ENCODE measurements around the gene ANKFY1. TPM values are rescaled to one million over a fixed set of nuclear protein-coding genes. Genes with fewer than 3 reads are reported as not detected.

ANKFY1 gene
- total RNA-seq, 1 experiment from 2014 or later = 46.8 TPM

DNA sequence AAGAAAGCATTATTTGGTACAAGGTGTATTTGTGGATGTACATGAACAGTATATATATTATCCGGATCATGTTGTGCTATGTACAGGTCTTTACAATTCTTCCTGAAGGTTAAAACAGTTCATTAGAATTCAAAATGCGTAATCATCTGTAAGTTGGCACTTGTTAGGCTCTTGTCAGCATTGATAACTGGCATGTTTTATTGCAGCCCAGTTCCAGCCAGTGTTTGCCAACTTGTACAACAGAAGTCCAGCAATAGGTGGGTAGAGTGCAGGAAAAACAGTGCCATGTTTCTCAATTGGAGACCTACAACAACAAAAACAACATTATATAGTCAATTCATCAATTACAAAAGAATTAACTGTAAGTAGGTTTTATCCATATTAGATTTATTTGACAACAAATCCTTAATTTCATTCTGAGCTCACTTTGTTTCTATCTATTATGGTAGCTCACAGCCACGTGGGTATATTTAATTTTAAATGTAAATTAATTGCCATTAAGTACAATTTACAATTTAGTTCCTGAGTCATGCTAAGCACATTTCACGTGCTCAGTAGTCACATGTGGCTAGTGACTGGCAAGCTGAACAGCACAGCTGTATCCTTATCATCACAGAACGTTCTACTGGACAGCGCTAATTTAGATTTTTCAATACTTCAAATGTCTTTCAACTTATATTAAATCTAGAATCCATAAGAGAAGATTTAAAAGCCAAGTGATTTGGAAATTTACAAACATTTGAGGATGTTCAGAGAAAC is 8.6 kb upstream of the ANKFY1 start (continued):
- TF ChIP-seq, protein P1, sequence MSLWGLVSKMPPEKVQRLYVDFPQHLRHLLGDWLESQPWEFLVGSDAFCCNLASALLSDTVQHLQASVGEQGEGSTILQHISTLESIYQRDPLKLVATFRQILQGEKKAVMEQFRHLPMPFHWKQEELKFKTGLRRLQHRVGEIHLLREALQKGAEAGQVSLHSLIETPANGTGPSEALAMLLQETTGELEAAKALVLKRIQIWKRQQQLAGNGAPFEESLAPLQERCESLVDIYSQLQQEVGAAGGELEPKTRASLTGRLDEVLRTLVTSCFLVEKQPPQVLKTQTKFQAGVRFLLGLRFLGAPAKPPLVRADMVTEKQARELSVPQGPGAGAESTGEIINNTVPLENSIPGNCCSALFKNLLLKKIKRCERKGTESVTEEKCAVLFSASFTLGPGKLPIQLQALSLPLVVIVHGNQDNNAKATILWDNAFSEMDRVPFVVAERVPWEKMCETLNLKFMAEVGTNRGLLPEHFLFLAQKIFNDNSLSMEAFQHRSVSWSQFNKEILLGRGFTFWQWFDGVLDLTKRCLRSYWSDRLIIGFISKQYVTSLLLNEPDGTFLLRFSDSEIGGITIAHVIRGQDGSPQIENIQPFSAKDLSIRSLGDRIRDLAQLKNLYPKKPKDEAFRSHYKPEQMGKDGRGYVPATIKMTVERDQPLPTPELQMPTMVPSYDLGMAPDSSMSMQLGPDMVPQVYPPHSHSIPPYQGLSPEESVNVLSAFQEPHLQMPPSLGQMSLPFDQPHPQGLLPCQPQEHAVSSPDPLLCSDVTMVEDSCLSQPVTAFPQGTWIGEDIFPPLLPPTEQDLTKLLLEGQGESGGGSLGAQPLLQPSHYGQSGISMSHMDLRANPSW (CRISPR knock-in tag; conservative IDR thresholded peaks at IDR 0.05; ENCODE audit: low read depth) = no peak
- TF ChIP-seq, protein P2, sequence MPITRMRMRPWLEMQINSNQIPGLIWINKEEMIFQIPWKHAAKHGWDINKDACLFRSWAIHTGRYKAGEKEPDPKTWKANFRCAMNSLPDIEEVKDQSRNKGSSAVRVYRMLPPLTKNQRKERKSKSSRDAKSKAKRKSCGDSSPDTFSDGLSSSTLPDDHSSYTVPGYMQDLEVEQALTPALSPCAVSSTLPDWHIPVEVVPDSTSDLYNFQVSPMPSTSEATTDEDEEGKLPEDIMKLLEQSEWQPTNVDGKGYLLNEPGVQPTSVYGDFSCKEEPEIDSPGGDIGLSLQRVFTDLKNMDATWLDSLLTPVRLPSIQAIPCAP (CRISPR knock-in tag; IDR thresholded peaks at IDR 0.05) = no peak
- TF ChIP-seq, protein P3, sequence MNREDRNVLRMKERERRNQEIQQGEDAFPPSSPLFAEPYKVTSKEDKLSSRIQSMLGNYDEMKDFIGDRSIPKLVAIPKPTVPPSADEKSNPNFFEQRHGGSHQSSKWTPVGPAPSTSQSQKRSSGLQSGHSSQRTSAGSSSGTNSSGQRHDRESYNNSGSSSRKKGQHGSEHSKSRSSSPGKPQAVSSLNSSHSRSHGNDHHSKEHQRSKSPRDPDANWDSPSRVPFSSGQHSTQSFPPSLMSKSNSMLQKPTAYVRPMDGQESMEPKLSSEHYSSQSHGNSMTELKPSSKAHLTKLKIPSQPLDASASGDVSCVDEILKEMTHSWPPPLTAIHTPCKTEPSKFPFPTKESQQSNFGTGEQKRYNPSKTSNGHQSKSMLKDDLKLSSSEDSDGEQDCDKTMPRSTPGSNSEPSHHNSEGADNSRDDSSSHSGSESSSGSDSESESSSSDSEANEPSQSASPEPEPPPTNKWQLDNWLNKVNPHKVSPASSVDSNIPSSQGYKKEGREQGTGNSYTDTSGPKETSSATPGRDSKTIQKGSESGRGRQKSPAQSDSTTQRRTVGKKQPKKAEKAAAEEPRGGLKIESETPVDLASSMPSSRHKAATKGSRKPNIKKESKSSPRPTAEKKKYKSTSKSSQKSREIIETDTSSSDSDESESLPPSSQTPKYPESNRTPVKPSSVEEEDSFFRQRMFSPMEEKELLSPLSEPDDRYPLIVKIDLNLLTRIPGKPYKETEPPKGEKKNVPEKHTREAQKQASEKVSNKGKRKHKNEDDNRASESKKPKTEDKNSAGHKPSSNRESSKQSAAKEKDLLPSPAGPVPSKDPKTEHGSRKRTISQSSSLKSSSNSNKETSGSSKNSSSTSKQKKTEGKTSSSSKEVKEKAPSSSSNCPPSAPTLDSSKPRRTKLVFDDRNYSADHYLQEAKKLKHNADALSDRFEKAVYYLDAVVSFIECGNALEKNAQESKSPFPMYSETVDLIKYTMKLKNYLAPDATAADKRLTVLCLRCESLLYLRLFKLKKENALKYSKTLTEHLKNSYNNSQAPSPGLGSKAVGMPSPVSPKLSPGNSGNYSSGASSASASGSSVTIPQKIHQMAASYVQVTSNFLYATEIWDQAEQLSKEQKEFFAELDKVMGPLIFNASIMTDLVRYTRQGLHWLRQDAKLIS (CRISPR knock-in tag; IDR thresholded peaks at IDR 0.05; ENCODE audit: borderline replicate concordance) = no peak
- TF ChIP-seq ZNF423 (CRISPR knock-in tag; IDR thresholded peaks at IDR 0.05) = no peak
- TF ChIP-seq, protein P4, sequence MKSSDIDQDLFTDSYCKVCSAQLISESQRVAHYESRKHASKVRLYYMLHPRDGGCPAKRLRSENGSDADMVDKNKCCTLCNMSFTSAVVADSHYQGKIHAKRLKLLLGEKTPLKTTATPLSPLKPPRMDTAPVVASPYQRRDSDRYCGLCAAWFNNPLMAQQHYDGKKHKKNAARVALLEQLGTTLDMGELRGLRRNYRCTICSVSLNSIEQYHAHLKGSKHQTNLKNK (CRISPR knock-in tag; IDR thresholded peaks at IDR 0.05) = no peak
- no peak for TF ChIP-seq ATF1 (CRISPR knock-in tag; IDR thresholded peaks at IDR 0.05)
- TF ChIP-seq KAT7 (CRISPR knock-in tag; IDR thresholded peaks at IDR 0.05; ENCODE audit: borderline replicate concordance) = no peak

DNA sequence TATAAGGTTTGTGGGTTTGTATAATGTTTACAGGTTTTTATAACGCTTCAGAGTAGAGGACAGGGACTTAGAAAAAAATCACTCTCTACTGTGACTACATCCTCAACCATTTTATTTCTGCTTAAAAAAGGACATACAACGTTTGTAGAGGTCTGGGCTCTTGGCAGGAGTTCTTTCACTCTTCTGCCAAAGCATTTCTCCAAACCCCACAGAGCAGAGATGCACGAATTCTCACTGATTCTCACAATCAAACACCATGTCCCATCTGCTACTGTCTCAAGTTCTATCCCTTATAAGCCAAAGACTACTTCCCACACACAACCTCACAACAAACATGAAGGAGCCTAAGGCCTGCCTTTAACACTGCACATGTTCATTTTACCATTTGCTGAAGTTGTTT is 7.0 kb upstream of the ANKFY1 start:
- ChIA-PET CTCF (no interaction called here), POLR2A (no interaction called here)
- Mint-ChIP-seq H3K27ac (peak overlapping the region; percentile 17; the same call in 1 of the 2 replicates), H3K4me1 (peaks cover 2% of the 10 kb centered on the region), H3K4me3 (no peak overlapping the region), H3K27me3 (ENCODE audit: low read depth) (no peaks in the 10 kb centered on the region), H3K36me3 (peaks cover 41% of the 10 kb centered on the region), H3K9me3 (no peaks in the 10 kb centered on the region)
- DNase-seq (ENCODE audit: low spot score) = no peak
- ATAC-seq = no peak
- no peak for TF ChIP-seq CREB1 (CRISPR knock-in tag; IDR thresholded peaks at IDR 0.05)
- TF ChIP-seq, protein P5, sequence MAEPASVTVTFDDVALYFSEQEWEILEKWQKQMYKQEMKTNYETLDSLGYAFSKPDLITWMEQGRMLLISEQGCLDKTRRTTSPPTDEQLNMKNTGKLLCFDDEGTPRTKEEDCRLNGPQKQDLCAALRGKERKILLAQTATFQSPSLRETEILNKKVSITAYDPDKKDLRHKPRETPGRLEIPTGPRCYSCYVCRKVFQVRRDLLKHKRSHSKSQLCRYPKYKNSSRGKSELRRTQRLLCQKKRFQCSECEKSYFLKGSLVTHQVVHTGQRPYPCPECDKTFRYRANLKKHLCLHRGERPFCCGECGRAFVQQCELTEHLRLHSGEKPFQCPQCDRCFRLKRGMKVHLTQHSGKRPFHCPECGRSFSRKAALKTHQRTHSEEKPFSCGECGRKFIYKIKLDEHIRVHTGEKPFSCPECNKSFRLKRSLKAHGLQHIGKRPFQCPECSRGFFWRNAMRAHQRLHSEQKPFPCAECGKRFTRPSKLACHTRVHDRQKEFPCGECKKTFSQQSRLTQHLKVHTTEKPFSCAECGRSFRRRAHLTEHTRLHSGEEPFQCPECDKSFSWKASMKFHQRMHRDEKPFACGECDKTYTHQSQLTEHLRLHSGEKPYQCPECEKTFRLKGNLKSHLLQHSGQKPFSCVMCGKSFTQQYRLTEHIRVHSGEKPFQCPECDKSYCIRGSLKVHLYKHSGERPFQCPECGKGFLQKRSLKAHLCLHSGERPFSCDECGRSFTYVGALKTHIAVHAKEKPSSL (CRISPR knock-in tag; conservative IDR thresholded peaks at IDR 0.05) = no peak
- TF ChIP-seq GTF2I (CRISPR knock-in tag; conservative IDR thresholded peaks at IDR 0.05) = no peak
- TF ChIP-seq RORB (CRISPR knock-in tag; IDR thresholded peaks at IDR 0.05) = no peak
- TF ChIP-seq, protein P6, sequence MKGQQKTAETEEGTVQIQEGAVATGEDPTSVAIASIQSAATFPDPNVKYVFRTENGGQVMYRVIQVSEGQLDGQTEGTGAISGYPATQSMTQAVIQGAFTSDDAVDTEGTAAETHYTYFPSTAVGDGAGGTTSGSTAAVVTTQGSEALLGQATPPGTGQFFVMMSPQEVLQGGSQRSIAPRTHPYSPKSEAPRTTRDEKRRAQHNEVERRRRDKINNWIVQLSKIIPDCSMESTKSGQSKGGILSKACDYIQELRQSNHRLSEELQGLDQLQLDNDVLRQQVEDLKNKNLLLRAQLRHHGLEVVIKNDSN (CRISPR knock-in tag; IDR thresholded peaks at IDR 0.05) = no peak
- no peak for TF ChIP-seq ZNF317 (CRISPR knock-in tag; IDR thresholded peaks at IDR 0.05; ENCODE audit: borderline replicate concordance, low read depth)
- no peak for TF ChIP-seq NR2C2 (CRISPR knock-in tag; IDR thresholded peaks at IDR 0.05)
- TF ChIP-seq CBFB (CRISPR knock-in tag; IDR thresholded peaks at IDR 0.05; ENCODE audit: low read depth) = no peak
- no peak for TF ChIP-seq ZNF671 (CRISPR knock-in tag; IDR thresholded peaks at IDR 0.05)
- TF ChIP-seq, protein P2 (CRISPR knock-in tag; IDR thresholded peaks at IDR 0.05) = no peak
- TF ChIP-seq, protein P7, sequence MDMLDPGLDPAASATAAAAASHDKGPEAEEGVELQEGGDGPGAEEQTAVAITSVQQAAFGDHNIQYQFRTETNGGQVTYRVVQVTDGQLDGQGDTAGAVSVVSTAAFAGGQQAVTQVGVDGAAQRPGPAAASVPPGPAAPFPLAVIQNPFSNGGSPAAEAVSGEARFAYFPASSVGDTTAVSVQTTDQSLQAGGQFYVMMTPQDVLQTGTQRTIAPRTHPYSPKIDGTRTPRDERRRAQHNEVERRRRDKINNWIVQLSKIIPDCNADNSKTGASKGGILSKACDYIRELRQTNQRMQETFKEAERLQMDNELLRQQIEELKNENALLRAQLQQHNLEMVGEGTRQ (CRISPR knock-in tag; IDR thresholded peaks at IDR 0.05) = no peak
- TF ChIP-seq, protein P8, sequence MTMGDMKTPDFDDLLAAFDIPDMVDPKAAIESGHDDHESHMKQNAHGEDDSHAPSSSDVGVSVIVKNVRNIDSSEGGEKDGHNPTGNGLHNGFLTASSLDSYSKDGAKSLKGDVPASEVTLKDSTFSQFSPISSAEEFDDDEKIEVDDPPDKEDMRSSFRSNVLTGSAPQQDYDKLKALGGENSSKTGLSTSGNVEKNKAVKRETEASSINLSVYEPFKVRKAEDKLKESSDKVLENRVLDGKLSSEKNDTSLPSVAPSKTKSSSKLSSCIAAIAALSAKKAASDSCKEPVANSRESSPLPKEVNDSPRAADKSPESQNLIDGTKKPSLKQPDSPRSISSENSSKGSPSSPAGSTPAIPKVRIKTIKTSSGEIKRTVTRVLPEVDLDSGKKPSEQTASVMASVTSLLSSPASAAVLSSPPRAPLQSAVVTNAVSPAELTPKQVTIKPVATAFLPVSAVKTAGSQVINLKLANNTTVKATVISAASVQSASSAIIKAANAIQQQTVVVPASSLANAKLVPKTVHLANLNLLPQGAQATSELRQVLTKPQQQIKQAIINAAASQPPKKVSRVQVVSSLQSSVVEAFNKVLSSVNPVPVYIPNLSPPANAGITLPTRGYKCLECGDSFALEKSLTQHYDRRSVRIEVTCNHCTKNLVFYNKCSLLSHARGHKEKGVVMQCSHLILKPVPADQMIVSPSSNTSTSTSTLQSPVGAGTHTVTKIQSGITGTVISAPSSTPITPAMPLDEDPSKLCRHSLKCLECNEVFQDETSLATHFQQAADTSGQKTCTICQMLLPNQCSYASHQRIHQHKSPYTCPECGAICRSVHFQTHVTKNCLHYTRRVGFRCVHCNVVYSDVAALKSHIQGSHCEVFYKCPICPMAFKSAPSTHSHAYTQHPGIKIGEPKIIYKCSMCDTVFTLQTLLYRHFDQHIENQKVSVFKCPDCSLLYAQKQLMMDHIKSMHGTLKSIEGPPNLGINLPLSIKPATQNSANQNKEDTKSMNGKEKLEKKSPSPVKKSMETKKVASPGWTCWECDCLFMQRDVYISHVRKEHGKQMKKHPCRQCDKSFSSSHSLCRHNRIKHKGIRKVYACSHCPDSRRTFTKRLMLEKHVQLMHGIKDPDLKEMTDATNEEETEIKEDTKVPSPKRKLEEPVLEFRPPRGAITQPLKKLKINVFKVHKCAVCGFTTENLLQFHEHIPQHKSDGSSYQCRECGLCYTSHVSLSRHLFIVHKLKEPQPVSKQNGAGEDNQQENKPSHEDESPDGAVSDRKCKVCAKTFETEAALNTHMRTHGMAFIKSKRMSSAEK (CRISPR knock-in tag; IDR thresholded peaks at IDR 0.05; ENCODE audit: borderline replicate concordance) = no peak
